Mesothelial cell of epicardium (in vitro differentiated cells): ENCODE data around the gene RER1. TPM values are rescaled to one million over a fixed set of nuclear protein-coding genes. Genes with fewer than 3 reads are reported as not detected.

ENCODE experiments used
- DNase-seq, 2 experiments: peaks; one replicate each; pipeline ENCODE4 v3.0.0; 2021; ENCODE audit warnings: low spot score in 2 of 2; ENCODE audit not compliant: unreplicated experiment in 2 of 2
- H3K27ac Mint-ChIP-seq: 2 replicates; pipeline ENCODE4 v1.8.0; 2021; ENCODE audit warnings: mixed read lengths
- H3K27me3 Mint-ChIP-seq: 2 replicates; pipeline ENCODE4 v1.8.0; 2021; ENCODE audit warnings: low read depth, mixed read lengths
- H3K36me3 Mint-ChIP-seq: 2 replicates; pipeline ENCODE4 v1.8.0; 2021; ENCODE audit warnings: mixed read lengths
- H3K4me1 Mint-ChIP-seq: 2 replicates; pipeline ENCODE4 v1.8.0; 2021; ENCODE audit warnings: mixed read lengths
- H3K4me3 Mint-ChIP-seq: 2 replicates; pipeline ENCODE4 v1.8.0; 2021; ENCODE audit warnings: mild to moderate bottlenecking, moderate library complexity, mixed read lengths
- H3K9me3 Mint-ChIP-seq: 2 replicates; pipeline ENCODE4 v1.8.0; 2021; ENCODE audit warnings: mixed read lengths
- CTCF ChIP-seq: fragments of 200-600 bp; sonication (generic); IDR thresholded peaks from one replicate; pipeline ENCODE4 v1.5.0; 2021; ENCODE audit warnings: antibody characterized with exemption; ENCODE audit not compliant: unreplicated experiment
- total RNA-seq: library from RNA; stranded (reverse); gene quantifications from 3 replicates; pipeline ENCODE4 v1.2.1, GENCODE V29; 2021

RER1 gene
- total RNA-seq, 1 donor from 2014 or later, result 95.1 TPM

- peaks cover 39% of the 10 kb centered on the region for H3K27me3 Mint-ChIP-seq
- no peaks in the 10 kb centered on the region for H3K36me3 Mint-ChIP-seq
- peaks cover 6% of the 10 kb centered on the region for H3K4me1 Mint-ChIP-seq
- TF ChIP-seq CTCF, result no peak
- no peak for DNase-seq
- no peak overlapping the region for H3K4me3 Mint-ChIP-seq
- no peaks in the 10 kb centered on the region for H3K9me3 Mint-ChIP-seq
- no peak overlapping the region for H3K27ac Mint-ChIP-seq
Observed at GRCh38 chr1:2433196-2433595, 41.6 kb downstream of the RER1 start.

DNA sequence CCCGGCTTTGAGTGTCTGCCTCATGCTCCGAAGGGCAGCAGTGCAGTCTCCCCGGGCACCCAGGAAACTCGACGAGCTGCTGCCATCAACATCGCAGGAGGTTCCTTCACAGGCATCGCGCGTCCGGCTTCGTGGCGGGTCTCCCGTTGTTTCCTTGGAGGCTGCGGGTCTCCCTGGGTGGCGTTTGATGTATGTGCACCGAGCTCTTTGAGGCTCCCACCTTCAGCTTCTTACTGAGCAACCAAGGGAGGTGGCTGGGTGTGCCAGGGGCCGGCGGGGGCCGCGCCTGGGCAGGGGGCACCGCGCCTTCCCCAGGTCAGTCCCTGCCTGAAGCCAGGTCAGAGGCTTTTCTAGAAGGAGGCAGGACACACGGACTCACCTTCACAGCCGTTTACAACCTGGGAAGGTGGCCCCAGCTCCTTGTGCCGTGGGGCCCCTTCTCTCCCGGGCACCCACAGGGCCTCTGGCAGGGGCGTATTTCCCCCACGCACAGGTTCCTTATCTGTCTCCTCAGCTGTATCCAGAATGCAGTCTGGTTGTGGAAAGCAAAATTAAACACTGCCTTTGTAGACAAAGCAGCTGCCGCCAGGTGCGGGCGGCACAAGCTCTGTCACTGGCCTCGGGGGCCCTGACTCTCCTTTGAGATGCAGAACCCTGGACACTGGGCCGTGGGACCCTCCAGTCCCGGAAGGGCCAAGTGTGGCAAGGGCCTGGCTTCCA is 42.5 kb downstream of the RER1 start:
- H3K9me3 Mint-ChIP-seq, result no peaks in the 10 kb centered on the region
- no peak overlapping the region for H3K27ac Mint-ChIP-seq
- TF ChIP-seq CTCF, result no peak
- no peaks in the 10 kb centered on the region for H3K36me3 Mint-ChIP-seq
- H3K27me3 Mint-ChIP-seq, result peaks cover 39% of the 10 kb centered on the region
- no peak for DNase-seq
- peaks cover 6% of the 10 kb centered on the region for H3K4me1 Mint-ChIP-seq
- no peak overlapping the region for H3K4me3 Mint-ChIP-seq

DNA sequence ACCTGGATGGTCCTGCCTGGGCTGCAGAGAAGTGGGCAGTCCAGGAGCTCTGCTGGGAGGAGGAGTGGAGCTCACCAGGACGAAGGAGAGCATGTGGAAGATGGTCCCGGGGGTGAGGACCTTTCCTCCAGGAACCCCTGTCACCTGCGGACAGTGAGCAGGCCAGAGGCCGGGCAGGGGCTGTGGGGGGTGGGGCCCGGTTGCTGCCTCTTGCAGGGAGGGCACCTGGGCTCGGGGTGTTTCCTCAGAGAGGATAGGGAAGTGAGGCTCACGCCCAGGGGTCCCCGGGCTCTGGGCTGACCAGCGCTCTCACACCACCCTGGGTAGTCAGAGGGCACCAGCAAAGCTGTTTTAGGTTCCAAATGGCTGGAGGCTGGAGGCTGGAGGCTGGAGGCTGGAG is 43.5 kb downstream of the RER1 start:
- Mint-ChIP-seq H3K27ac (no peak overlapping the region), H3K9me3 (no peaks in the 10 kb centered on the region), H3K27me3 (peaks cover 44% of the 10 kb centered on the region), H3K4me3 (no peak overlapping the region), H3K4me1 (peaks cover 6% of the 10 kb centered on the region), H3K36me3 (no peaks in the 10 kb centered on the region)
- TF ChIP-seq CTCF, result no peak
- DNase-seq, result no peak

- Mint-ChIP-seq H3K27ac (no peak overlapping the region), H3K4me1 (peaks cover 6% of the 10 kb centered on the region), H3K9me3 (no peaks in the 10 kb centered on the region), H3K4me3 (no peak overlapping the region), H3K27me3 (peaks cover 49% of the 10 kb centered on the region), H3K36me3 (no peaks in the 10 kb centered on the region)
- no peak for DNase-seq
- no peak for TF ChIP-seq CTCF
Observed at GRCh38 chr1:2435746-2436355, 44.2 kb downstream of the RER1 start.

DNA sequence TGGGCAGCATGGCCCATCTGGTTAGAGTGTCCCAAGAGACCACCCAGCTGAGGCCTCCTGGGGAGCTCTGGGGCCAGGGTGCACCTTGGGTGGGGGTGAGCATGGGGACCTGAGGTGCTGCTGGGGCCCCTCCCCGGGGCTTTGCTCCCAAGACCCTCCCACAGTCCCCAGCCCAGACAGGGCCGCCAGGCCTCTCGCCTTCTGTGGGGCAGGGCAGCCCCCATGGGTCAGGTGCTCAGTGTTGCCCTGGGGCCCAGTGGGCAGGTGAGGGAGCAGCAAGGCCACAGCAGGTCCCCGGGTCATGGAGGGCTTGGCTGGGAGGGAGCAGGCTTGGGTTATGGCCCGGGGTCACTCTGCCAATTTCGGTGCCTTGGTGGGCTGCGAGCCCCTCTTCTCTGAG is 45.2 kb downstream of the RER1 start:
- H3K4me1 Mint-ChIP-seq, result no peaks in the 10 kb centered on the region
- no peak overlapping the region for H3K27ac Mint-ChIP-seq
- H3K36me3 Mint-ChIP-seq, result no peaks in the 10 kb centered on the region
- DNase-seq, result no peak
- no peak for TF ChIP-seq CTCF
- no peak overlapping the region for H3K4me3 Mint-ChIP-seq
- no peaks in the 10 kb centered on the region for H3K9me3 Mint-ChIP-seq
- peaks cover 59% of the 10 kb centered on the region for H3K27me3 Mint-ChIP-seq
